Kidney tubule cell (primary cell): ENCODE results near the gene NLN.

Experiments
- DNase-seq: peaks from one replicate; pipeline ENCODE4 v3.0.0-alpha.2; 2018; ENCODE audit warnings: low spot score

Gene NLN

GRCh38 chr5:65873181-65873750, 151.3 kb downstream of the NLN start:
- DNase-seq = peak; percentile 76

GRCh38 chr5:65874241-65874640, 152.2 kb downstream of the NLN start:
- peak; percentile 73 for DNase-seq

GRCh38 chr5:65876496-65876895, 154.5 kb downstream of the NLN start:
- DNase-seq = no peak

- no peak for DNase-seq
Measured at GRCh38 chr5:65876970-65877369, 155.0 kb downstream of the NLN start.
